ENCODE measurements around the gene NF2. TPM values are rescaled to one million over a fixed set of nuclear protein-coding genes. Genes with fewer than 3 reads are reported as not detected.

Gene NF2
- total RNA-seq, 1 donor from 2014 or later: 38.5 TPM

DNA sequence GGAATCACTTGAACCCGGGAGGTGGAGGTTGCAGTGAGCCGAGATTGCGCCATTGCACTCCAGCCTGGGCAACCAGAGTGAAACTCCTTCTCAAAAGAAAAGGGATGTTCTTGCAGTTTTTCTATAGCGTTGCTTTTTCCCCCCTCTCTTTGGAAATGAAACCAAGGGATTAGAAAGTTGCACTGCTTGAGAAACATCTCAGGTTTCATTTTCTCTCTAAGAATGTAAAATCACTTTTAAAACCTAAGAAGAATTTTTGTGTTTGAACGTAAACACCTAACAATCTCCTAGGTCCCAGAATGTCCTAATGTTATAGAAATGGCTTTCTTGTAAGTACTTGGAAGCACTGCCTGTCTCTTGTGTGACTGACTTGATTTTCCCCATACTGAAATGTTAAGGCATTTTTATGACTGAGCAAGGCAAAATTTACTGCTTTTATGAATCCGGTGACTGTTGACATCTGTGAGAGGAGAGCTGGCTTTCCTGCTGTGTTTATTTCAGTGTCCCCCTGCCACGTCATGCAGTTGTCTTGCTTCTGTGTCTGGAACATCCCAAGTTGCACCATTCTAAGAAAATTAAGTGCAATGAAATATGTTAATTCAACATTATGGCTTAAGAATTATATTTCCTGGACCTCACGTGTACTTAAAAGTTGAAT lies 37.7 kb downstream of the NF2 start:
- H3K27ac ChIP-seq (replicated peaks): no peak overlapping the region
- H3K9me3 ChIP-seq (replicated peaks): no peaks in the 10 kb centered on the region
- H3K4me1 ChIP-seq: no peaks in the 10 kb centered on the region
- TF ChIP-seq CTCF (IDR thresholded peaks at IDR 0.05; ENCODE audit: borderline replicate concordance): no peak
- no peak overlapping the region for H3K4me3 ChIP-seq
- no peaks in the 10 kb centered on the region for H3K27me3 ChIP-seq (ENCODE audit: low read depth)
- intact Hi-C loops (cut with micrococcal nuclease): no loop called here
- peaks cover 51% of the 10 kb centered on the region for H3K36me3 ChIP-seq
- DNase-seq: no peak

DNA sequence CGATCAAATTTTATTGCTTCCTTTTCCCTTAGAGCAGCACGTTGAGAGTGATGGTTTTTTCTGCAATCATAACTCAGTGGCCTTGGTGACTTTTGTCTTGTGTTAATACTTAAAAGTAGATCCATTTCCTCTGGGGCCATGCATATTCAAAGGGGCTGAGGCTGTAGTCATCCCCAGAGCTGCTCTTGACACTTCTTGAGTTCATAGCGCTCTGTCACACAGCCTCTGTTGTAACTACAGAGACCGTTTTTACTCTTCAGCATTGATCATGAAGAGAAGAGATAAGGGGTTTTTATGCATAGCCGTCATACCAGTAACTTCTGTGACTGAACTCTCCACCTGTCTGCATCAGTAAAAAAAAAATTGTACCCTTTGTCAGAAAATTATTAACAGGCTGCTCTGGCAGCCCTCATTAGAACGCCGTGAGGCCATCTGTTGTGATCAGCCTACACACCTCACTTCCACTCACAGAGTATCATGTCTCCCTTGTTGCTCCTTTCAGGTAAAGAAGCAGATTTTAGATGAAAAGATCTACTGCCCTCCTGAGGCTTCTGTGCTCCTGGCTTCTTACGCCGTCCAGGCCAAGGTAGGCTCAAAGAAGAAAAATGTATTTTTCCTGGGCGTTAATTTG lies 38.4 kb downstream of the NF2 start:
- no peak for TF ChIP-seq CTCF (IDR thresholded peaks at IDR 0.05; ENCODE audit: borderline replicate concordance)
- Histone ChIP-seq H3K4me3 (no peak overlapping the region), H3K4me1 (no peaks in the 10 kb centered on the region), H3K27me3 (ENCODE audit: low read depth) (no peaks in the 10 kb centered on the region), H3K27ac (replicated peaks) (no peak overlapping the region), H3K9me3 (replicated peaks) (no peaks in the 10 kb centered on the region), H3K36me3 (peaks cover 51% of the 10 kb centered on the region)
- no peak for DNase-seq
- intact Hi-C loops (cut with micrococcal nuclease): no loop called here

GRCh38 chr22:29642694-29643093 lies 39.3 kb downstream of the NF2 start:
- intact Hi-C loops (cut with micrococcal nuclease): no loop called here
- no peaks in the 10 kb centered on the region for H3K4me1 ChIP-seq
- no peak for DNase-seq
- no peaks in the 10 kb centered on the region for H3K27me3 ChIP-seq (ENCODE audit: low read depth)
- H3K36me3 ChIP-seq: peaks cover 51% of the 10 kb centered on the region
- no peaks in the 10 kb centered on the region for H3K9me3 ChIP-seq (replicated peaks)
- no peak for TF ChIP-seq CTCF (IDR thresholded peaks at IDR 0.05; ENCODE audit: borderline replicate concordance)
- no peak overlapping the region for H3K27ac ChIP-seq (replicated peaks)
- H3K4me3 ChIP-seq: no peak overlapping the region

GRCh38 chr22:29647954-29648737 lies 44.7 kb downstream of the NF2 start:
- peaks cover 18% of the 10 kb centered on the region for H3K36me3 ChIP-seq
- no peak for TF ChIP-seq CTCF (IDR thresholded peaks at IDR 0.05; ENCODE audit: borderline replicate concordance)

DNA sequence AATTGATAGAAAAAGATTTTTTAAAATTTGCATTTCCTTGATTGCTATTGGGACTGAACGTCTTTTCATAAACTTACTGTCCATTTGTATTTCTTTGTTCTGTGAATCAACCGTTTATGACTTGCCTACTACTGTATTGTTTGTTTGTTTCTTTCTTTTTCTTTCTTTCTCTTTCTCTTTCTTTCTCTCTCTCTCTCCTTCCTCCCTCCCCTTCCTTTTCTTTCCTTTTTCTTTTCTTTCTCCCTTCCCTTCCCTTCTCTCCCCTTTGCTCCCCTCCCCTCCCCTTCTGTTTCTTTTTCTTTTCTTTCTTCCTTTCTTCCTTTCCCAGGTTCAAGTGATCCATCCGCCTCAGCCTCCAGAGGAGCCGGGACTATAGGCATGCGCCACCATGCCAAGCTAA lies 46.9 kb downstream of the NF2 start:
- no peak for TF ChIP-seq CTCF (IDR thresholded peaks at IDR 0.05; ENCODE audit: borderline replicate concordance)
- H3K4me3 ChIP-seq: no peak overlapping the region
- intact Hi-C loops (cut with micrococcal nuclease): no loop called here
- H3K27ac ChIP-seq (replicated peaks): no peak overlapping the region
- H3K9me3 ChIP-seq (replicated peaks): no peaks in the 10 kb centered on the region
- no peaks in the 10 kb centered on the region for H3K27me3 ChIP-seq (ENCODE audit: low read depth)
- peaks cover 24% of the 10 kb centered on the region for H3K36me3 ChIP-seq
- DNase-seq: no peak
- H3K4me1 ChIP-seq: no peaks in the 10 kb centered on the region

More at GRCh38 chr22:29647954-29648737, 44.7 kb downstream of the NF2 start:
- H3K27me3 ChIP-seq (ENCODE audit: low read depth): no peaks in the 10 kb centered on the region
- H3K27ac ChIP-seq (replicated peaks): no peak overlapping the region
- H3K4me3 ChIP-seq: no peak overlapping the region
- DNase-seq: no peak
- H3K4me1 ChIP-seq: no peaks in the 10 kb centered on the region
- H3K9me3 ChIP-seq (replicated peaks): no peaks in the 10 kb centered on the region
- intact Hi-C loops (cut with micrococcal nuclease): no loop called here

Data from left ventricle myocardium inferior (tissue), 1 donor.